Type B pancreatic cell (in vitro differentiated cells): ENCODE data around the gene GFOD1. TPM values are rescaled to one million over a fixed set of nuclear protein-coding genes. Genes with fewer than 3 reads are reported as not detected.

Experiments
- DNase-seq: peaks from one replicate; pipeline ENCODE4 v3.0.0; 2021; ENCODE audit warnings: mixed read lengths; ENCODE audit not compliant: unreplicated experiment; ENCODE audit errors: extremely low spot score
- H3K27ac Mint-ChIP-seq: 2 replicates; pipeline ENCODE4 v1.8.0; 2021; ENCODE audit warnings: mild to moderate bottlenecking, mixed read lengths
- H3K27me3 Mint-ChIP-seq: 2 replicates; pipeline ENCODE4 v1.8.0; 2021; ENCODE audit warnings: mixed read lengths
- H3K36me3 Mint-ChIP-seq: 2 replicates; pipeline ENCODE4 v1.8.0; 2021; ENCODE audit warnings: mixed read lengths
- H3K4me1 Mint-ChIP-seq: one replicate; pipeline ENCODE4 v1.8.0; 2021; ENCODE audit warnings: mixed read lengths; ENCODE audit not compliant: unreplicated experiment
- H3K4me3 Mint-ChIP-seq: 2 replicates; pipeline ENCODE4 v1.8.0; 2021; ENCODE audit warnings: mild to moderate bottlenecking, mixed read lengths
- H3K9me3 Mint-ChIP-seq: 2 replicates; pipeline ENCODE4 v1.8.0; 2021; ENCODE audit warnings: mixed read lengths
- CTCF ChIP-seq: fragments of 200-600 bp; sonication (generic); conservative IDR thresholded peaks from 2 replicates; pipeline ENCODE4 v1.5.0; 2021; ENCODE audit warnings: antibody characterized with exemption, mild to moderate bottlenecking
- total RNA-seq: library from RNA; stranded (reverse); gene quantifications from 2 replicates; pipeline ENCODE4 v1.2.1, GENCODE V29; 2021; ENCODE audit warnings: low replicate concordance

The GFOD1 gene
- total RNA-seq, 1 donor from 2014 or later = 4.8 TPM

GRCh38 chr6:13524801-13525508 lies 37.6 kb upstream of the GFOD1 start:
- Mint-ChIP-seq H3K36me3 (no peaks in the 10 kb centered on the region), H3K27ac (no peak overlapping the region), H3K9me3 (peaks cover 2% of the 10 kb centered on the region), H3K27me3 (no peaks in the 10 kb centered on the region), H3K4me3 (no peak overlapping the region), H3K4me1 (peaks cover 16% of the 10 kb centered on the region)
- TF ChIP-seq CTCF = no peak
- DNase-seq = no peak

- peaks cover 8% of the 10 kb centered on the region for H3K9me3 Mint-ChIP-seq
- no peak for TF ChIP-seq CTCF
- no peak for DNase-seq
- no peaks in the 10 kb centered on the region for H3K36me3 Mint-ChIP-seq
- no peaks in the 10 kb centered on the region for H3K27me3 Mint-ChIP-seq
- peaks cover 16% of the 10 kb centered on the region for H3K4me1 Mint-ChIP-seq
- peak overlapping the region; percentile 47 for H3K4me3 Mint-ChIP-seq
- H3K27ac Mint-ChIP-seq = no peak overlapping the region
These were observed 36.6 kb upstream of the GFOD1 start for GRCh38 chr6:13523826-13524622.

- Mint-ChIP-seq H3K4me3 (no peak overlapping the region), H3K27me3 (no peaks in the 10 kb centered on the region), H3K36me3 (no peaks in the 10 kb centered on the region), H3K27ac (no peak overlapping the region), H3K4me1 (peaks cover 12% of the 10 kb centered on the region), H3K9me3 (peaks cover 8% of the 10 kb centered on the region)
- DNase-seq = no peak
- TF ChIP-seq CTCF = no peak
These were observed 35.3 kb upstream of the GFOD1 start for GRCh38 chr6:13522656-13523055.

GRCh38 chr6:13519839-13520238 lies 32.4 kb upstream of the GFOD1 start:
- H3K4me3 Mint-ChIP-seq = no peak overlapping the region
- H3K4me1 Mint-ChIP-seq = peaks cover 11% of the 10 kb centered on the region
- H3K27me3 Mint-ChIP-seq = no peaks in the 10 kb centered on the region
- peaks cover 8% of the 10 kb centered on the region for H3K9me3 Mint-ChIP-seq
- H3K36me3 Mint-ChIP-seq = no peaks in the 10 kb centered on the region
- no peak for DNase-seq
- H3K27ac Mint-ChIP-seq = no peak overlapping the region
- no peak for TF ChIP-seq CTCF

GRCh38 chr6:13517116-13517515 lies 29.7 kb upstream of the GFOD1 start:
- peak overlapping the region; percentile 21 for H3K27ac Mint-ChIP-seq
- DNase-seq = no peak
- H3K27me3 Mint-ChIP-seq = no peaks in the 10 kb centered on the region
- no peaks in the 10 kb centered on the region for H3K36me3 Mint-ChIP-seq
- H3K4me1 Mint-ChIP-seq = no peaks in the 10 kb centered on the region
- peaks cover 8% of the 10 kb centered on the region for H3K9me3 Mint-ChIP-seq
- TF ChIP-seq CTCF = no peak
- no peak overlapping the region for H3K4me3 Mint-ChIP-seq
